Type B pancreatic cell (in vitro differentiated cells): Measurements from ENCODE around the gene CISH. TPM values are rescaled to one million over a fixed set of nuclear protein-coding genes. Genes with fewer than 3 reads are reported as not detected.

Experiments
- DNase-seq: peaks from one replicate; pipeline ENCODE4 v3.0.0; 2021; ENCODE audit warnings: mixed read lengths; ENCODE audit not compliant: unreplicated experiment; ENCODE audit errors: extremely low spot score
- H3K27ac Mint-ChIP-seq: 2 replicates; pipeline ENCODE4 v1.8.0; 2021; ENCODE audit warnings: mild to moderate bottlenecking, mixed read lengths
- H3K27me3 Mint-ChIP-seq: 2 replicates; pipeline ENCODE4 v1.8.0; 2021; ENCODE audit warnings: mixed read lengths
- H3K36me3 Mint-ChIP-seq: 2 replicates; pipeline ENCODE4 v1.8.0; 2021; ENCODE audit warnings: mixed read lengths
- H3K4me1 Mint-ChIP-seq: one replicate; pipeline ENCODE4 v1.8.0; 2021; ENCODE audit warnings: mixed read lengths; ENCODE audit not compliant: unreplicated experiment
- H3K4me3 Mint-ChIP-seq: 2 replicates; pipeline ENCODE4 v1.8.0; 2021; ENCODE audit warnings: mild to moderate bottlenecking, mixed read lengths
- H3K9me3 Mint-ChIP-seq: 2 replicates; pipeline ENCODE4 v1.8.0; 2021; ENCODE audit warnings: mixed read lengths
- long read RNA-seq: library from polyadenylated mRNA; unstranded; transcript quantifications from one replicate; pipeline ENCODE4 v2.0.0, GENCODE V29; 2020
- total RNA-seq: library from RNA; stranded (reverse); gene quantifications from 2 replicates; pipeline ENCODE4 v1.2.1, GENCODE V29; 2021; ENCODE audit warnings: low replicate concordance
- TF ChIP-seq, protein P1 (sequence below): fragments of 200-600 bp; sonication (generic); conservative IDR thresholded peaks from 2 replicates; pipeline ENCODE4 v1.5.0; 2021; ENCODE audit warnings: antibody characterized with exemption, mild to moderate bottlenecking

CISH gene, protein sequence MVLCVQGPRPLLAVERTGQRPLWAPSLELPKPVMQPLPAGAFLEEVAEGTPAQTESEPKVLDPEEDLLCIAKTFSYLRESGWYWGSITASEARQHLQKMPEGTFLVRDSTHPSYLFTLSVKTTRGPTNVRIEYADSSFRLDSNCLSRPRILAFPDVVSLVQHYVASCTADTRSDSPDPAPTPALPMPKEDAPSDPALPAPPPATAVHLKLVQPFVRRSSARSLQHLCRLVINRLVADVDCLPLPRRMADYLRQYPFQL
- total RNA-seq: 4.1 and 7.0 TPM in 2 replicates
- long read RNA-seq, full-length matches to known transcripts: 4 of 7 reads
- long read RNA-seq, partial matches to known transcripts: 3 of 7 reads
- long read RNA-seq, other reads (novel, unspliced or antisense): 0 of 7 reads

DNA sequence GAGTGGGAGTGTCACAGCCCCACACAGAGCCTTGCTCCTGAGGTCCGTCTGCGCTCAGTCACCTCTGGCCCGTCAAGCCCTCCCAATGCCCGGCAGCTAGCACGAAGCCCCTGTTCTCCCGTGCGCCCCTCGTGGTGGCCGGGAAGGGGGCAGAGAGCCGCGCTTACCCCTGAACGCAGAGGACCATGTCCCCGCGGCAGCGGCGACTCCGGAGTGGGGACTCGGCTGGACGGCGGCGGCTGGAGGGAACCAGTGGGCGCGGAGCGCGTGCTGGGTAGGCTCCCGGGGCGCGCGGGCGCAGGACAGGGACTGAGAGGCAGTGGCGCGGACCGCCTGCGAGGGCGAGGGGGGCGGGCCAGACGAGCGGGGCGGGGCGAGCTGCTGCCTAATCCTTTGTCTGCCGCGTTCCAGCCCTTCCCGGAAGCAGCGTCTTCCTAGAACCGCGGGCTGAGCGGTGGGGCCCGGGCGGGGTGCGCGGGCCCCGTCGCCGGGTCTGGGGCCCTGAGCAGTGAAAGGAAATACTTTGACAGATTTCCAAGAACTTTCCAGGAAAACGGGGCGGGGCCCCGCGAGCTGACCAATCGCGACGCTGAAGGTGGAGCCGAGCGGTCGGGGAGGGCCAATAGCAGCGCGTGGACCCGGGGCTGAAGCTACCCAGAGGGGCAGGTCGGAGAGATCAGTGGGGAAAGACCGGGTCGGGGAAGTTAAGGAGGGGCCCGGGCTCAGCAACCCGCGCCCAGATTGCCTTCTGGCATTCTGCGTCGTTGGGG, at the start of gene CISH:
CISH (minus strand) TSS at position 311 of the 770 bp plus-strand sequence; CDS start at position 187, 124 bp downstream.
- Mint-ChIP-seq H3K4me3 (peak within 1 kb of the TSS; percentile 91), H3K36me3 (peaks cover 3% of the 10 kb centered on the region), H3K9me3 (no peaks in the 10 kb centered on the region), H3K27me3 (peaks cover 15% of the 10 kb centered on the region), H3K4me1 (peaks cover 42% of the 10 kb centered on the region), H3K27ac (peak within 1 kb of the TSS; percentile 92)
- peak; percentile 96 for DNase-seq
- TF ChIP-seq, protein P1, sequence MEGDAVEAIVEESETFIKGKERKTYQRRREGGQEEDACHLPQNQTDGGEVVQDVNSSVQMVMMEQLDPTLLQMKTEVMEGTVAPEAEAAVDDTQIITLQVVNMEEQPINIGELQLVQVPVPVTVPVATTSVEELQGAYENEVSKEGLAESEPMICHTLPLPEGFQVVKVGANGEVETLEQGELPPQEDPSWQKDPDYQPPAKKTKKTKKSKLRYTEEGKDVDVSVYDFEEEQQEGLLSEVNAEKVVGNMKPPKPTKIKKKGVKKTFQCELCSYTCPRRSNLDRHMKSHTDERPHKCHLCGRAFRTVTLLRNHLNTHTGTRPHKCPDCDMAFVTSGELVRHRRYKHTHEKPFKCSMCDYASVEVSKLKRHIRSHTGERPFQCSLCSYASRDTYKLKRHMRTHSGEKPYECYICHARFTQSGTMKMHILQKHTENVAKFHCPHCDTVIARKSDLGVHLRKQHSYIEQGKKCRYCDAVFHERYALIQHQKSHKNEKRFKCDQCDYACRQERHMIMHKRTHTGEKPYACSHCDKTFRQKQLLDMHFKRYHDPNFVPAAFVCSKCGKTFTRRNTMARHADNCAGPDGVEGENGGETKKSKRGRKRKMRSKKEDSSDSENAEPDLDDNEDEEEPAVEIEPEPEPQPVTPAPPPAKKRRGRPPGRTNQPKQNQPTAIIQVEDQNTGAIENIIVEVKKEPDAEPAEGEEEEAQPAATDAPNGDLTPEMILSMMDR: peak; percentile 79

DNA sequence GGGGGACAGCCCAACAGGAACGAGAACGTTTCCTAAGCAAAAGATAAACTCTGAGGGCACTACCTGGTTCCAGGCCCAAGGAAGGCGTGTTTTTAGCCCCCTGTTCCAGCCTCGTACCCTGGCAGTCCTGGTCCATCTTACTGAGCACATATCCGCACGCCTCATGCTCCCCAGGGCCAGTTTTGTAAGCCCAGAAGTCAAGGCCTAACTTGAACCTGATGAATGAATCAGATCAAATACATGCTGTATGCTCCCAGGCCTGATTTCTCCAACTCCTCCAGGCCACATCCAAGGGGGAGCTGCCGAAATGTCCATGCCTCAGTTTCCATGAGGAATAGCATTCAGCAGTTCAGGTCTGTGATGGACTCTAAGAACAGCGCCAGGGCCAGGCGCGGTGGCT, 48.8 kb upstream of the CISH start:
- H3K36me3 Mint-ChIP-seq: no peaks in the 10 kb centered on the region
- peaks cover 5% of the 10 kb centered on the region for H3K27me3 Mint-ChIP-seq
- DNase-seq: no peak
- H3K27ac Mint-ChIP-seq: no peak overlapping the region
- no peak overlapping the region for H3K4me3 Mint-ChIP-seq
- H3K4me1 Mint-ChIP-seq: no peaks in the 10 kb centered on the region
- TF ChIP-seq, protein P1: no peak
- H3K9me3 Mint-ChIP-seq: no peaks in the 10 kb centered on the region

DNA sequence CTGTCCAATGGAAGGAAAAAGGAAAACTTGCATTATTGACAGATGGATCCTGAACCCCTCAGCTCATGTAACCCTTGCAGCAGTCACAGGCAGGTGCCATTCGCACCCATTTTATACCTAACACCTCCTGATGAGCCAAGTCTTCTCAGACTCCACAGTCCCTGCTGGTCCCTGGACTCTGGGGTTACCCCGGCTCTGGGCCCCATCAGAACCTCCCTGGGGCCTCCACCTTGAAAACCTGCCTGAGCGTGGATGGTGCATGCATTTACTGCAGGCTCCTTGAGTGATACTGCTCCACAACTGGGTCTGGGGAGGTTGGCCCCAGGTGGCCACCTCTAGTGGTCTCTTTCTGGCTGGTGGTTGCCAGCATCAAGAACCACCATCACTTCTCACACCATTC, 47.3 kb upstream of the CISH start:
- DNase-seq: no peak
- Mint-ChIP-seq H3K9me3 (no peaks in the 10 kb centered on the region), H3K27ac (no peak overlapping the region), H3K4me3 (no peak overlapping the region), H3K4me1 (no peaks in the 10 kb centered on the region), H3K36me3 (no peaks in the 10 kb centered on the region), H3K27me3 (peaks cover 4% of the 10 kb centered on the region)
- TF ChIP-seq, protein P1: no peak

DNA sequence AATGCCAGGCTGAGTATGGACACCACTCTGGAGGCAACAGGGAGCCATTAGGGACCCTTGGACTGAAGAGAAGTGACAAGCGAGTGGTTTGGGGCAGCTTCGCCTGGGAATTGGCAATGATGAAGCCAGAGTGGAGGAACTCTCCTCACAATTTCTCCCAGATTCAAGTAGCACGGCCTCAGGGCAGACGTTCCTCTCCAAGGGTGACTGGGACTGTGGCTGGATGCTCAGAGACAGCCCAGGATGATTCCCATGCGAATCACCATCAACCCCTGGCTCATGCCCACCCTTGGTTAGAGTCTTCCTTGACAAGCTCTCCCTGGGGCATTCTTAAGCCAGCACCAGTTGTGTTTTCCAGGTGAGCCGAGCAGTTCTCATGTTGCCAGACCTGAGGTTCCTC, 46.8 kb upstream of the CISH start:
- H3K4me3 Mint-ChIP-seq: no peak overlapping the region
- no peak overlapping the region for H3K27ac Mint-ChIP-seq
- peaks cover 4% of the 10 kb centered on the region for H3K27me3 Mint-ChIP-seq
- TF ChIP-seq, protein P1: no peak
- no peaks in the 10 kb centered on the region for H3K36me3 Mint-ChIP-seq
- H3K9me3 Mint-ChIP-seq: no peaks in the 10 kb centered on the region
- H3K4me1 Mint-ChIP-seq: no peaks in the 10 kb centered on the region
- DNase-seq: no peak

DNA sequence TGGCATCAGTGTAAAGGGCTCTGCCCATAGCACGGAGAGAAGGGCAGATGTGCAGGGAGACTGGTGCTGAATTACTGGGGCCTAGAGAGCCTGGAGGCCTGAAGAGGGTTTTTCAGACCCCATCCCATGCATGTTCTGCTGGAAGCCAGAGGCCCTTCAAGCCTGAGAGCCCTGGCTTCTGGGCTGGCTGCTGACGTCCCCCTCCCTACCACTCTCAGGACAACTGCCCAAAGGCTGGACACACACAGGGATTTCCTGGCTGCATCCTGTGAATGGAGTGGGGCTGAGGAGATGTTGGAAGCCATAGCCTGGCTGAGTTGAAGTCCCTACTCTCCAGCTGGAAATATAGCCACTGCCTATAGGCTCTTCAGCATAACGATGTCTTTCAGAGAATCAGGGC, 46.2 kb upstream of the CISH start:
- H3K36me3 Mint-ChIP-seq: no peaks in the 10 kb centered on the region
- no peaks in the 10 kb centered on the region for H3K9me3 Mint-ChIP-seq
- no peak for DNase-seq
- H3K4me1 Mint-ChIP-seq: no peaks in the 10 kb centered on the region
- no peak overlapping the region for H3K27ac Mint-ChIP-seq
- no peak overlapping the region for H3K4me3 Mint-ChIP-seq
- TF ChIP-seq, protein P1: no peak
- H3K27me3 Mint-ChIP-seq: peaks cover under 1% of the 10 kb centered on the region
